HepG2 (cell line): ENCODE results near the gene NDUFC1. TPM values are rescaled to one million over a fixed set of nuclear protein-coding genes. Genes with fewer than 3 reads are reported as not detected.
A peak's percentile ranks its signal among the peaks of the same experiment; 100 is the strongest.

Experiments used
- CBX5 ChIP-seq: sonication (generic); formaldehyde crosslinking; IDR thresholded peaks from 2 replicates; pipeline ENCODE4 v1.4.0; 2020; ENCODE audit warnings: missing genetic modification reagents, borderline replicate concordance
- CENPBD1 ChIP-seq: sonication (generic); formaldehyde crosslinking; IDR thresholded peaks from 2 replicates; pipeline ENCODE4 v1.8.0; 2022; ENCODE audit warnings: missing genetic modification reagents, low read depth, mild to moderate bottlenecking, borderline replicate concordance
- CENPT ChIP-seq: sonication (generic); formaldehyde crosslinking; IDR thresholded peaks from 2 replicates; pipeline ENCODE4 v1.8.0; 2022; ENCODE audit warnings: low read depth, mild to moderate bottlenecking, moderate library complexity, missing genetic modification reagents
- GABPB1 ChIP-seq: IDR thresholded peaks from 2 replicates; pipeline ENCODE4 v1.6.1; 2016; ENCODE audit warnings: mild to moderate bottlenecking, missing genetic modification reagents, moderate library complexity, missing compliant biosample characterization
- GRHL1 ChIP-seq: sonication (generic); formaldehyde crosslinking; conservative IDR thresholded peaks from 2 replicates; pipeline ENCODE4 v1.8.0; 2022; ENCODE audit warnings: missing genetic modification reagents
- HIVEP1 ChIP-seq: sonication (generic); formaldehyde crosslinking; IDR thresholded peaks from 2 replicates; pipeline ENCODE4 v1.4.0; 2020; ENCODE audit warnings: mild to moderate bottlenecking, missing genetic modification reagents
- HNF4A ChIP-seq: sonication (generic); formaldehyde crosslinking; IDR thresholded peaks from 2 replicates; pipeline ENCODE4 v1.4.0; 2020; ENCODE audit warnings: missing genetic modification reagents
- JUNB ChIP-seq: sonication (generic); formaldehyde crosslinking; IDR thresholded peaks from 2 replicates; pipeline ENCODE4 v1.8.0; 2022; ENCODE audit warnings: missing genetic modification reagents, mild to moderate bottlenecking, borderline replicate concordance
- MBNL3 ChIP-seq: fragments of 250-450 bp; sonication (Bioruptor Pico); conservative IDR thresholded peaks from 2 replicates; pipeline ENCODE4 v1.8.0; 2022; ENCODE audit warnings: mild to moderate bottlenecking, inconsistent platforms
- MED13 ChIP-seq: sonication (generic); formaldehyde crosslinking; IDR thresholded peaks from 2 replicates; pipeline ENCODE4 v1.5.0; 2020; ENCODE audit warnings: missing genetic modification reagents
- MXD4 ChIP-seq: IDR thresholded peaks from 2 replicates; pipeline ENCODE4 v1.6.1; 2016; ENCODE audit warnings: mild to moderate bottlenecking, missing biosample characterization, missing genetic modification reagents
- MZF1 ChIP-seq: sonication (generic); formaldehyde crosslinking; IDR thresholded peaks from 2 replicates; pipeline ENCODE4 v1.8.1; 2023; ENCODE audit warnings: mild to moderate bottlenecking, missing genetic modification reagents, borderline replicate concordance
- NBN ChIP-seq: fragments of 450-650 bp; conservative IDR thresholded peaks from 2 replicates; pipeline ENCODE4 v1.6.1; 2017
- NFYC ChIP-seq: IDR thresholded peaks from 2 replicates; pipeline ENCODE4 v1.6.1; 2016; ENCODE audit warnings: missing genetic modification reagents, missing compliant biosample characterization
- PTBP1 ChIP-seq: fragments of 200-400 bp; formaldehyde crosslinking; IDR thresholded peaks from 2 replicates; pipeline ENCODE4 v1.6.1; 2018; ENCODE audit warnings: low read length, low read depth; ENCODE audit not compliant: poor library complexity, severe bottlenecking
- SIX4 ChIP-seq: sonication (generic); formaldehyde crosslinking; IDR thresholded peaks from 2 replicates; pipeline ENCODE4 v1.4.0; 2020; ENCODE audit warnings: missing genetic modification reagents
- SP5 ChIP-seq: IDR thresholded peaks from 2 replicates; pipeline ENCODE4 v1.6.1; 2016; ENCODE audit warnings: low read depth, borderline replicate concordance
- THAP11 ChIP-seq: IDR thresholded peaks from 2 replicates; pipeline ENCODE4 v1.6.1; 2016; ENCODE audit warnings: missing biosample characterization, missing genetic modification reagents
- ZFX ChIP-seq: sonication (generic); formaldehyde crosslinking; IDR thresholded peaks from 2 replicates; pipeline ENCODE4 v1.4.0; 2020; ENCODE audit warnings: mild to moderate bottlenecking, low read depth, missing genetic modification reagents, moderate library complexity
- ZNF230 ChIP-seq: sonication (generic); formaldehyde crosslinking; IDR thresholded peaks from 2 replicates; pipeline ENCODE4 v1.4.0; 2020; ENCODE audit warnings: mild to moderate bottlenecking, missing genetic modification reagents
- ZNF33B ChIP-seq: sonication (generic); formaldehyde crosslinking; IDR thresholded peaks from 2 replicates; pipeline ENCODE4 v1.5.1; 2020; ENCODE audit warnings: mild to moderate bottlenecking, missing genetic modification reagents
- ZNF580 ChIP-seq: IDR thresholded peaks from 2 replicates; pipeline ENCODE4 v1.6.1; 2016; ENCODE audit warnings: low read depth, borderline replicate concordance
- ZNF720 ChIP-seq: sonication (generic); formaldehyde crosslinking; IDR thresholded peaks from 2 replicates; pipeline ENCODE4 v1.4.0; 2020; ENCODE audit warnings: missing genetic modification reagents
- ZNF776 ChIP-seq: sonication (generic); formaldehyde crosslinking; IDR thresholded peaks from 2 replicates; pipeline ENCODE4 v1.4.0; 2020; ENCODE audit warnings: mild to moderate bottlenecking, missing genetic modification reagents
- polyA plus RNA-seq, 8 experiments: library from polyadenylated mRNA; depleted of rRNA in 3 of 8; stranded (reverse) in 7 of 8; unstranded in 1 of 8; fragments of >200 nt; fragmentation: Illumina TruSeq in 4 of 8; extraction: Trizol in 4 of 8; gene quantifications; 2 replicates each; pipeline versions ENCODE4 v1.2.1 to v1.2.3, GENCODE V29; 2011 to 2016; ENCODE audit warnings: low read depth in 4 of 8, missing spikeins in 1 of 8, mixed read lengths in 1 of 8; ENCODE audit not compliant: insufficient read depth in 1 of 8
- total RNA-seq, 5 experiments: library from RNA; depleted of rRNA; stranded (reverse); fragments of >200 nt; fragmentation: Illumina TruSeq; extraction: Trizol; gene quantifications; 2 replicates each; pipeline ENCODE4 v1.2.3, GENCODE V29; 2016; ENCODE audit warnings: low read depth in 1 of 5
- TF ChIP-seq, protein P1 (sequence below): sonication (generic); formaldehyde crosslinking; conservative IDR thresholded peaks from 2 replicates; pipeline ENCODE4 v1.8.0; 2022; ENCODE audit warnings: low read depth, missing genetic modification reagents
- TF ChIP-seq, protein P2 (sequence below): sonication (generic); formaldehyde crosslinking; IDR thresholded peaks from 2 replicates; pipeline ENCODE4 v1.8.1; 2023; ENCODE audit warnings: mild to moderate bottlenecking, moderate library complexity, missing genetic modification reagents

The NDUFC1 gene
- total and polyA plus RNA-seq, 2 of the 13 experiments (the other 11 are each of a cell fraction or from before 2014, with no cell fraction given) = 43.4 to 96.4 TPM

DNA sequence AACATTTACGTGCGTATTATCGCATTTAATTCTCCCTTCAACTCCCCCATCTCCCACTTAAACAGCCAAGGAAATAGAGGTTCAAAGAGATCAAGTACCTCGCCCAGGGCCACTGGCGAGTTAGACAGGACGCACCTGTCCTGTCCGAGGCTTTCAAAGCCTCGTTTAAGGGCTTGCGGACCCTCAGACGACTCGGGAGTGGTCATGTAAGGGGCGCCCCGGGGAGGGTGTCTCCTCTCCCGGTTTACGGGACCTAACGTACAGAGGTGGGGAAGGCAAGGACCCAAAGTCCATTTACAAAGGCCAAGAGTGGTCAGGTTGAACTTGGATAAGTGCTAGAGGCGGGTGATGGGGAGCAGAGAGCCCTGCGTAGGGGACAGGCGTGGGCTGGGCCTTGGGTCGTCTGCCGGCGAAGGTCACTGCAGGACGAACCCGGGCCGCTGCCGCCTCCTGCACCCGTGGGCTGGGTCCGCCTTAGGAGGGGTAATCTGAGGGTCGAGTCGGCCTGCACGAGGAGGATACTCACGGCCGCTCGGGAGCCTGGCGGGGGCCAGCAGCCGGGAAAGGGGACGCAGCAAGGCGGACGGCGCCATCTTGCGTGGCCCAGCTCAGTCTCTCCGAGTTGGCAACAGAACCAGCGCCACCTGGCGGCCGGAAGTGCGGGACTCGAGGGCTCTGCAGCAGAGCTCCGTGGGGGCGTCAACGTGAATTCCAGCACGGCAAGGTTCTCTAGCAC lies 6.9 kb downstream of the NDUFC1 start (continued):
- TF ChIP-seq PTBP1 = no peak
- TF ChIP-seq GABPB1 (CRISPR knock-in tag) = peak; percentile 95
- TF ChIP-seq MBNL3 (CRISPR knock-in tag) = no peak
- TF ChIP-seq MZF1 = no peak
- 0 out of 2 replicates have a peak, but pooled peaks have one; percentile 17 for TF ChIP-seq NFYC
- no peak for TF ChIP-seq GRHL1
- TF ChIP-seq, protein P1, sequence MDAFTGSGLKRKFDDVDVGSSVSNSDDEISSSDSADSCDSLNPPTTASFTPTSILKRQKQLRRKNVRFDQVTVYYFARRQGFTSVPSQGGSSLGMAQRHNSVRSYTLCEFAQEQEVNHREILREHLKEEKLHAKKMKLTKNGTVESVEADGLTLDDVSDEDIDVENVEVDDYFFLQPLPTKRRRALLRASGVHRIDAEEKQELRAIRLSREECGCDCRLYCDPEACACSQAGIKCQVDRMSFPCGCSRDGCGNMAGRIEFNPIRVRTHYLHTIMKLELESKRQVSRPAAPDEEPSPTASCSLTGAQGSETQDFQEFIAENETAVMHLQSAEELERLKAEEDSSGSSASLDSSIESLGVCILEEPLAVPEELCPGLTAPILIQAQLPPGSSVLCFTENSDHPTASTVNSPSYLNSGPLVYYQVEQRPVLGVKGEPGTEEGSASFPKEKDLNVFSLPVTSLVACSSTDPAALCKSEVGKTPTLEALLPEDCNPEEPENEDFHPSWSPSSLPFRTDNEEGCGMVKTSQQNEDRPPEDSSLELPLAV = no peak
- peak; percentile 65; the same call in 1 of the 2 replicates for TF ChIP-seq THAP11 (CRISPR knock-in tag)
- TF ChIP-seq MXD4 (CRISPR knock-in tag) = no peak
- no peak for TF ChIP-seq CBX5 (CRISPR knock-in tag)
- peak; percentile 43; the same call in 1 of the 2 replicates for TF ChIP-seq SIX4 (CRISPR knock-in tag)
- TF ChIP-seq NBN = no peak
- TF ChIP-seq CENPT = no peak
- TF ChIP-seq CENPBD1 (CRISPR knock-in tag) = no peak
- peak; percentile 47 for TF ChIP-seq HNF4A (CRISPR knock-in tag)
- peak; percentile 86 for TF ChIP-seq HIVEP1
- TF ChIP-seq JUNB = no peak
- peak; percentile 97 for TF ChIP-seq ZFX
- no peak for TF ChIP-seq SP5 (CRISPR knock-in tag)
- TF ChIP-seq, protein P2, sequence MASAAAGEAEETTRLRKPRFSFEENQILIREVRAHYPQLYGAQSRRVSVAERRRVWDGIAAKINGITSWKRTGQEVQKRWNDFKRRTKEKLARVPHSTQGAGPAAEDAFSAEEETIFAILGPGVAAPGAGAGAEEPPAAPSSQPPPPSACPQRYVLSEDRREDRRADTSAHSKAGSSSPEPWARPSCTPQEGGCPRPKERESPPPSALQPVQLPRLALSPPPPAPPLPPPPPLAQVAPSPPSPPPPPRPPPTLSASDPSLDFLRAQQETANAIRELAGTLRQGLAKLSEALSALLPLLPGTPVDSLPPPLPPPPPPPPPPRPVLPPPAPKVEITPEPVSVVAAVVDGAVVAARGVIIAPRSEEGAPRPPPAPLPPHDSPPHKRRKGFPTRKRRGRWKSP = peak; percentile 68; the same call in 1 of the 2 replicates
- no peak; the same call in 1 of the 2 replicates for TF ChIP-seq ZNF776 (CRISPR knock-in tag)
- TF ChIP-seq ZNF230 = peak; percentile 79; the same call in 1 of the 2 replicates
- TF ChIP-seq ZNF720 (CRISPR knock-in tag) = no peak
- 0 out of 2 replicates have a peak, but pooled peaks have one; percentile 45 for TF ChIP-seq ZNF33B (CRISPR knock-in tag)
- TF ChIP-seq ZNF580 (CRISPR knock-in tag) = peak; percentile 73; the same call in 1 of the 2 replicates
- TF ChIP-seq MED13 (CRISPR knock-in tag) = peak; percentile 81
